Left forelimb (tissue), 1 donor: ENCODE measurements around the gene MKNK2.
A peak's percentile ranks its signal among the peaks of the same experiment; 100 is the strongest.
"Not testable (repeated sequence)": the region's sequence is repeated elsewhere in the genome, so short reads cannot be mapped to it uniquely, and the experiment has no call there.

Source experiments
- DNase-seq: peaks from one replicate; pipeline ENCODE4 v3.0.0-alpha.2; 2018; ENCODE audit warnings: low spot score

MKNK2 gene

DNA sequence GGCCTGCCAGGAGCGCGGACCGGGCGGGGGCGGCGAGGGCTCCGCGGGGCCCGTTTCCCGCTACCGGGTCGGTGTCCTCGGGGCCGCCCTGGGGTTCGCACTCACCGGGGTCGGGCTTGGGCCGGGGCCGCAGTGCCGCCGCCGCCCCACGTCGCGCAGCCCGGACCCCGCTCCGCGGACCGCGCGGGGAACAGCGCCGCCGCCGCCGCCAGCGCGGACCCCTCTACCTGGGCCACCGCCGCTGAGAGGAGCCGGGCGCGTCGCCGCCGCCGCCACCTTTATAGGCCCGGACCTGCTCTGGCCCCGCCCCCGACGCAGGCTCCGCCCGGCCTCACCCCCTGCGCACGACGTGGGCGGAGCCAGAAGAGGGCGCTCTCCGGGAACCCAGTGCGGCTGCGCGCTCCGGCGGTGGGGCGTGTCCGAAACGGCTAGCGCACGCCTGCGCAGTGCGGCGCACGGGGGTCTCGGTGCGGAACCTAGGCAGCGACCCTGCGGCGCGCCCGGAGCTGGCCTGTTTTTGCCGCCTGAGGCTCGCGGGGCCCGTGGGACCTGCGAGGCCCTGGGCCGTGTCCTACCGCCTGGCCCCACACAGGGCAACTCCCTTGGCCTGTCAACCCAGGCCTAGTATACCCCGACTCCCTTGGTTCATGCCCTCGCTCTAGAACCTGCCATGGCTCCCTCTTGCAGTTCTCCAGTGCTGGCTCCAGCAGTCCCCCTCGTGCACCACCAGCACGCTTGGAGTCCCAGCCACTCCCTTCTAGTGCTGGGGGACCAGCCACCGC lies at the start of gene MKNK2:
TSS of gene MKNK2 (minus strand) at position 254 of the 782 bp plus-strand sequence. CDS start 393 bp downstream, outside the sequence.
- peak; percentile 98 for DNase-seq

- DNase-seq, result no peak
Measured at GRCh38 chr19:2100719-2101061, 49.6 kb upstream of the MKNK2 start.

DNA sequence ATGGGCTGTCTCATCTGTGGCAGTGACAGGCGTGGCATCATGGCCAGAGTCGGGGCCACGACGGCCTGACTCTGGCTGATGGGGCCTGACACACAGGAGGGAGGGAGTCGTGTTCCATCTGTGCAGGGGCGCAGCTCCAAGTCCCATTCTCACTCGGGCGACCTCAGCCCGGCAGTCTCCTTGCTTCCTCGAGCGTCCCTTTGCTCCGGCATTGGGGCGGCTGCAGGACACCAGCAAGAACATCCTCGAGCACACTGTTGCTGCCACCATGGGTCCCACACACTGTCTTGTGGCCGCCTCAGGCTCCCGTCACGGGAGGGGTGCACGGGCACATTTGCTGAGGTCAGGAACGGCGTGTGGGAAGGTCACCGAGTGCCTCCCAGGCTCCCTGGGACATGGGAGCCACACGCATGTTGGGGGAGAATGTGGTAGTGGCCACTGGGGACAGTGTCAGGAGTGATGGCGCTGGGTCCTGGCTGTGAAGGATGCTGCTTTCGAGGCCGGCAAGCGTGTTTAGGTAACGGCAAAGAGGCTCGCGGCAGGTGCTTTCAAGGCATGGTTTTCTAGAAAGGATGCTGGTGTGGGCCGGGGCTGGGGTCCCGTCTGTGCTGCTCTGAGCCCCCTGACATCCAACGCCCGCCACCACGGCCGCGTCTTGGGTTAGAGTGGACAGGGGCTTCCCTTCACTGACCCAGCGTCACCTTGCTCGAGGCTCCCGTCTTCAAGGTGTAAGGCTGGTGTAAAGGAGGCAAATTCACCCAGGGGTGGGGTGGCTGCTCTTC lies 49.1 kb upstream of the MKNK2 start:
- no peak for DNase-seq

GRCh38 chr19:2099054-2099501 lies 48.0 kb upstream of the MKNK2 start:
- no peak for DNase-seq

DNA sequence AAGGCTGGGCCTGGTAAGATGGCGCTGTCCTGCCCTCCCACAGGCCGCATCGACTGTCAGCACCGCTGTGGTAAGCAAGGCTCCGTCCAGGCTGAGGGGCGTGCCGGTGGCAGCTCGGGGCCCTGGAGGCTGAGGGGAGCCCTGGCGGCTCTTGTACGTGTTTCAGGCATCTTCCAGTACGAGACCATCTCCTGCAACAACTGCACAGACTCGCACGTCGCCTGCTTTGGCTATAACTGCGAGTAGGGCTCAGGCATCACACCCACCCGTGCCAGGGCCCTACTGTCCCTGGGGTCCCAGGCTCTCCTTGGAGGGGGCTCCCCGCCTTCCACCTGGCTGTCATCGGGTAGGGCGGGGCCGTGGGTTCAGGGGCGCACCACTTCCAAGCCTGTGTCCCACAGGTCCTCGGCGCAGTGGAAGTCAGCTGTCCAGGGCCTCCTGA lies 46.9 kb upstream of the MKNK2 start:
- DNase-seq, result no peak

- no peak for DNase-seq
Measured at GRCh38 chr19:2097203-2097885, 46.3 kb upstream of the MKNK2 start.

- DNase-seq, result peak; percentile 99
Measured at GRCh38 chr19:2096480-2097202, 45.6 kb upstream of the MKNK2 start, which contains the start of gene IZUMO4. Gene IZUMO4 (plus strand): TSS chr19:2096915. CDS start chr19:2096946, 31 bp downstream.

DNA sequence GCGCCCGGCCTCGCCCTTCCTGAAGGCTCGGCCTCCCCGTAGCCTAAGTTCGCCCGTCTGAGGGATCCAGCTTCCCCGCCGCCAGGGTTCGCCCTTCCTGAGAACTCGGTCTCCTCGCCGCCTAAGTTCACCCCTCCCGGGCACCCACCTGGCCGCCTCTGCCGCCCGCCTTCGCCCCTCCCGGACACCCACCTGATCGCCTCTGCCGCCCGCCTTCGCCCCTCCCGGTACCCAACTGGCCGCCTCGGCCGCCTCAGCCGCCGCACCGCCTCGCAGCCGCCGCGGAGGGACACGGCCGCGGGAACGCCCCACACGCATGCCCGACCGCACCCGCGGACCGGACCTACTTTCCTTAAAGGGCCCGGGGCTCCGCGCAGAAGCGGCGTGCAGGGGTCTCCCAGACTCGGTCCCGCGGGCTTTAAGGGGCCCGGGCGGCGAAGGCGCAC lies 45.0 kb upstream of the MKNK2 start, which contains the start of gene MOB3A:
TSS of gene MOB3A (minus strand) at position 293 of the 446 bp plus-strand sequence. CDS start 17,766 bp downstream, outside the sequence.
- peak; percentile 96 for DNase-seq

- not testable (repeated sequence) for DNase-seq
Measured at GRCh38 chr19:2091926-2092525, 41.0 kb upstream of the MKNK2 start.

DNA sequence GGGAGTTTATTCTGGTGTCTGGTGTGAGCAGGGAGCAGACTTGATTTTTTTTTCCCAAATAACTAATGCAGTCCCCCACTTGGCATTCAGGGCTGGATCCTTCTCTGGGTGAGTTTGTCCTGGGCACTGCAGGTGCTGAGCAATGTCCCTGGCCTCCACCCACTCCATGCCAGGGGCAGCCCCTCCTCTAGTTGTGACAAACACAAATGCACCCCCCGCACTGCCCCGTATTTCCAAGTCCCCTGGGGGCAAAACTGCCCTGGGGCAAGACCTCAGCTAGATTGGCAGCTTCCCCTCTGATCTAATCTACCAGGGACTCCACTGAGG lies 38.6 kb upstream of the MKNK2 start:
- DNase-seq, result no peak

- DNase-seq, result no peak
Measured at GRCh38 chr19:2089001-2089711, 38.1 kb upstream of the MKNK2 start.

GRCh38 chr19:2087621-2088100 lies 36.6 kb upstream of the MKNK2 start:
- DNase-seq, result no peak

DNA sequence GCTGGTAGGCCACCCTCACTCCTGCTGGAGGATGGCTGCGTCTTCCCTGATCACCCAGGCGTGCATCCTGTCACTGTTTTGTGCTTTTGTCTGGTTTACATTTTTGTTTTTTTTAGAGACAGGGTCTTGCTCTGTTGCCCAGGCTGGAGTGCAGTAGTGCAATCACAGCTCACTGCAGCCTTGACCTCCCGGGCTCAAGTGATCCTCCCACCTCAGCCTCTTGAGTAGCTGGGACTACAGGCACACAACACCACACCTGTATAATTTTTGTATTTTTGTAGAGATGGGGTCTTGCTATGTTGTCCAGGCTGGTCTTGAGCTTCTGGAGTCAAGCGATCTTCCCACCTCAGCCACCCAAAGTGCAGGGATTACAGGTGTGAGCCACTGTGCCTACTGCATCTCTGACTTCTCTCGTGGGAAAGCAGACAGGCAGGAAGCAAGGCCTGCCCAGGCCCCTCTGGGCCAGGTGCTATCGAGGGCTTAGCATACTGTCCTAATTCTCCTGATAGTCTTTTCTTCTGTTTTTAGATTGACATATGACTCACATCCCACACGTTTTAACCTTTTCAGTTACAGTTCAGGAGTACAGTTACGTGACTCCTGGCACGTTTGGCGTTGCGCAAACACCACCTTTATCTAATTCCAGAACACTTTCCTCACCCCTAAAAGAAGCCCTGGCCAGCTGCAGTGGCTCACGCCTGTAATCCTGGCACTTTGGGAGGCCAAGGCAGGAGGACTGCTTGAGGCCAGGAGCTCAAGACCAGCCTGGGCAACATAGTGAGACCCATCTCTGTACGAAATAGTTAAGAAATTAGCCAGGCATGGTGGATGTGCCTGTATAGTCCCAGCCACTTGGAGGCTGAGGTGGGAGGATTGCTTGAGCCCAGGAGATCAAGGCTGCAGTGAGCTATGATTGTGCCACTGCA lies 35.9 kb upstream of the MKNK2 start:
- not testable (repeated sequence) for DNase-seq

GRCh38 chr19:2084993-2085720 lies 34.1 kb upstream of the MKNK2 start:
- DNase-seq, result no peak

GRCh38 chr19:2083174-2083854 lies 32.3 kb upstream of the MKNK2 start:
- DNase-seq, result no peak

- DNase-seq, result no peak
Measured at GRCh38 chr19:2081873-2082810, 31.1 kb upstream of the MKNK2 start.
